Right lobe of liver (tissue), 4 donors: Measurements from ENCODE around the gene ABHD11.

Experiments
- POLR2A ChIP-seq: fragments of 450-650 bp; IDR thresholded peaks from one replicate; pipeline ENCODE4 v1.6.1; 2017; ENCODE audit warnings: antibody characterized with exemption, mild to moderate bottlenecking
- TF ChIP-seq, protein P1 (sequence below), 4 donors: fragments of 200-600 bp in 3 of 4; fragments of 450-650 bp in 1 of 4; IDR thresholded peaks; one replicate each; pipeline versions ENCODE4 v1.5.1 to v1.8.0; 2016 to 2022; ENCODE audit warnings: antibody characterized with exemption in 4 of 4, mild to moderate bottlenecking in 2 of 4
- donor health status: DM: no; HTN: no; CAD: no.
- donor health status: DM: no; HTN: no; CAD: no.
- donor health status: DM: no; HTN: yes; CAD: no.

- TF ChIP-seq, protein P1, sequence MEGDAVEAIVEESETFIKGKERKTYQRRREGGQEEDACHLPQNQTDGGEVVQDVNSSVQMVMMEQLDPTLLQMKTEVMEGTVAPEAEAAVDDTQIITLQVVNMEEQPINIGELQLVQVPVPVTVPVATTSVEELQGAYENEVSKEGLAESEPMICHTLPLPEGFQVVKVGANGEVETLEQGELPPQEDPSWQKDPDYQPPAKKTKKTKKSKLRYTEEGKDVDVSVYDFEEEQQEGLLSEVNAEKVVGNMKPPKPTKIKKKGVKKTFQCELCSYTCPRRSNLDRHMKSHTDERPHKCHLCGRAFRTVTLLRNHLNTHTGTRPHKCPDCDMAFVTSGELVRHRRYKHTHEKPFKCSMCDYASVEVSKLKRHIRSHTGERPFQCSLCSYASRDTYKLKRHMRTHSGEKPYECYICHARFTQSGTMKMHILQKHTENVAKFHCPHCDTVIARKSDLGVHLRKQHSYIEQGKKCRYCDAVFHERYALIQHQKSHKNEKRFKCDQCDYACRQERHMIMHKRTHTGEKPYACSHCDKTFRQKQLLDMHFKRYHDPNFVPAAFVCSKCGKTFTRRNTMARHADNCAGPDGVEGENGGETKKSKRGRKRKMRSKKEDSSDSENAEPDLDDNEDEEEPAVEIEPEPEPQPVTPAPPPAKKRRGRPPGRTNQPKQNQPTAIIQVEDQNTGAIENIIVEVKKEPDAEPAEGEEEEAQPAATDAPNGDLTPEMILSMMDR (IDR thresholded peaks at IDR 0.05) = no peak
- TF ChIP-seq POLR2A = no peak
Measured at GRCh38 chr7:73735528-73735905, 3.1 kb downstream of the ABHD11 start.
